ENCODE data around the gene RHOD. TPM values are rescaled to one million over a fixed set of nuclear protein-coding genes. Genes with fewer than 3 reads are reported as not detected.

Gene RHOD
- total and polyA plus RNA-seq, 2 of the 8 experiments (the other 6 are each of a cell fraction or from before 2014, with no cell fraction given), result 12.1 to 17.6 TPM

DNA sequence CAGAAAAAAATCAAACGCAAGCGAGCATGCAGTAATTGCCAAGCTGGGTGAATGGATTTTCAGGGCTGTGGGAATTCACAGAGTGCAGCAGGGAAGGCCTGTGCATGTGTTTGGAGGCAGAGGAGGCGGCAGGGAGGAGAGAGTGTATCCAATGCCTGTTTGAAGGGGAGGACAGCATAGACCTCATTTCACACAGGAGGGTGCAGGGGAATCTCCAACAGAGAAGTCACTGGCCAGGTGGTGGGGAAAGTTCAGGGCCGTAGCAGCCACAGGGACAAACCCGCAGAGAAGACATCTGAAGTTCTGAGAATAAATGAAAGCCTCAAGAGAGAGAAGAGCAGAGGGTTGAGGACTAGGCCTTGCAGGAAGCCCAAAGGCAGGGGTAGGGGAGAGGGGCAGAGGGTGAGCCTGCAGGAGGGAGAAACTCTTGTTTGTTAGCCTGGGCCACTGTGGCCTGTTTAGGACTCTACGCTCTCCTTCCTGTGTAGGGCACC, 43.2 kb downstream of the RHOD start:
- 90% methylated on average over 6 of the region's 6 CpGs; no CpG with 5 or more reads in 1 of the 2 experiments for WGBS, 2 experiments (ENCODE audit: extremely low coverage in 1 of 2, insufficient coverage in 1 of 2, insufficient read length in 1 of 2, insufficient replicate concordance in 2 of 2, low coverage in 1 of 2, low lambda C conversion rate in 2 of 2, missing lambda C conversion rate in 1 of 2)
- no peak overlapping the region for H3K27ac ChIP-seq (ENCODE audit: low read depth, low read length)
- TF ChIP-seq GABPA (IDR thresholded peaks at IDR 0.05; ENCODE audit: borderline replicate concordance, insufficient read depth, low read length) (no peak), ZNF274 (IDR thresholded peaks at IDR 0.05; ENCODE audit: borderline replicate concordance, extremely low read depth, low read length) (no peak)

More for the DNA sequence above, 43.2 kb downstream of the RHOD start:
- H3K56ac ChIP-seq (replicated peaks; ENCODE audit: insufficient read length, low read depth, low read length), result no peak overlapping the region
- no peak overlapping the region for H2AK5ac ChIP-seq (ENCODE audit: low read depth, low read length)
- ChIA-PET POLR2A (ENCODE audit: partially characterized antibody) (interaction anchor here (1.3 kb wide), 1 partner anchor 18 kb away, joined by 3 read pairs; no protein-coding TSS in a partner anchor), CTCF (ENCODE audit: partially characterized antibody) (interaction anchor here (0.6 to 2.4 kb wide), 3 partner anchors 18 to 53 kb away, joined by 5 to 12 read pairs (median 5); no protein-coding TSS in a partner anchor)
- H3K14ac ChIP-seq (ENCODE audit: insufficient read length), result no peak overlapping the region
- no peaks in the 10 kb centered on the region for H3K27me3 ChIP-seq (replicated peaks in 1 of 4; ENCODE audit: control insufficient read depth in 3 of 4, extremely low read depth in 1 of 4, insufficient read depth in 3 of 4, low read length in 3 of 4)
- H2AFZ ChIP-seq (ENCODE audit: low read length), result 0 out of 2 replicates have a peak overlapping the region, but pooled peaks have one; percentile 39
- no peak overlapping the region for H2BK20ac ChIP-seq (ENCODE audit: low read length)
- no peaks in the 10 kb centered on the region for H3K23me2 ChIP-seq (ENCODE audit: low read depth, low read length)
- FAIRE-seq (no peak), DNase-seq (ENCODE audit: low read depth in 1 of 2, low spot score in 2 of 2) (no peak)
- H3K9ac ChIP-seq (replicated peaks in 1 of 4; ENCODE audit: extremely low read depth in 1 of 4, low read depth in 3 of 4, low read length in 3 of 4), result no peak overlapping the region
- H3K9me3 ChIP-seq (ENCODE audit: insufficient read depth in 2 of 2, low read depth in 1 of 2, low read length in 1 of 2), result no peaks in the 10 kb centered on the region
- no peaks in the 10 kb centered on the region for H3K79me2 ChIP-seq (ENCODE audit: control insufficient read depth in 1 of 2, insufficient read depth in 2 of 2, low read length in 2 of 2)
- H2BK120ac ChIP-seq (replicated peaks; ENCODE audit: low read depth, low read length), result no peak overlapping the region
- H3K36me3 ChIP-seq (ENCODE audit: control insufficient read depth in 2 of 4, insufficient read depth in 4 of 4, low read length in 3 of 4), result no peaks in the 10 kb centered on the region
- H4K5ac ChIP-seq (ENCODE audit: insufficient read length, low read depth, low read length), result no peak overlapping the region
- no peak overlapping the region for H4K8ac ChIP-seq (ENCODE audit: extremely low read depth, insufficient read depth, low read length)
- H3K18ac ChIP-seq (ENCODE audit: extremely low read depth, low read length), result no peak overlapping the region
- no peak overlapping the region for H4K91ac ChIP-seq (replicated peaks; ENCODE audit: insufficient read length, low read length)
- no peak overlapping the region for H3K4me2 ChIP-seq (ENCODE audit: insufficient read depth in 1 of 2, low read depth in 2 of 2, low read length in 2 of 2)
- H2BK12ac ChIP-seq (ENCODE audit: low read depth, low read length), result peak overlapping the region; percentile 39; the same call in 1 of the 2 replicates
- H3K4me1 ChIP-seq (replicated peaks in 1 of 4; ENCODE audit: control insufficient read depth in 3 of 4, insufficient read depth in 4 of 4, low read length in 3 of 4), result peaks cover 0 to 3% (median 1%) of the 10 kb centered on the region in 4 experiments; a peak in 2 of 7 replicates
- no peak overlapping the region for H2BK5ac ChIP-seq (ENCODE audit: low read depth, low read length)
- no peak overlapping the region for H3K4ac ChIP-seq (replicated peaks; ENCODE audit: insufficient read length, low read depth, low read length)
- no peak overlapping the region for H3K23ac ChIP-seq (ENCODE audit: insufficient read length)
- no peak overlapping the region for H2BK15ac ChIP-seq (ENCODE audit: low read length)
- H3K4me3 ChIP-seq (ENCODE audit: extremely low read depth in 1 of 4, insufficient read depth in 2 of 4, low read depth in 3 of 4, low read length in 4 of 4), result no peak overlapping the region
- H3K79me1 ChIP-seq (ENCODE audit: low read depth, low read length), result no peaks in the 10 kb centered on the region
- no peaks in the 10 kb centered on the region for H4K20me1 ChIP-seq (replicated peaks in 1 of 2; ENCODE audit: control insufficient read depth in 1 of 2, insufficient read depth in 2 of 2, low read length in 2 of 2)

Measured in H1 (cell line).